Superior temporal gyrus (tissue), 1 donor: ENCODE results near the gene POR.
"Not testable (repeated sequence)": the region's sequence is repeated elsewhere in the genome, so short reads cannot be mapped to it uniquely, and the experiment has no call there.

Experiments used
- DNase-seq: peaks from one replicate; pipeline ENCODE4 v3.0.0-alpha.2; 2016; ENCODE audit errors: extremely low spot score

POR gene

GRCh38 chr7:75991531-75992082 is 76.7 kb downstream of the POR start:
- no peak for DNase-seq

GRCh38 chr7:75992083-75992755 is 77.3 kb downstream of the POR start:
- no peak for DNase-seq

DNA sequence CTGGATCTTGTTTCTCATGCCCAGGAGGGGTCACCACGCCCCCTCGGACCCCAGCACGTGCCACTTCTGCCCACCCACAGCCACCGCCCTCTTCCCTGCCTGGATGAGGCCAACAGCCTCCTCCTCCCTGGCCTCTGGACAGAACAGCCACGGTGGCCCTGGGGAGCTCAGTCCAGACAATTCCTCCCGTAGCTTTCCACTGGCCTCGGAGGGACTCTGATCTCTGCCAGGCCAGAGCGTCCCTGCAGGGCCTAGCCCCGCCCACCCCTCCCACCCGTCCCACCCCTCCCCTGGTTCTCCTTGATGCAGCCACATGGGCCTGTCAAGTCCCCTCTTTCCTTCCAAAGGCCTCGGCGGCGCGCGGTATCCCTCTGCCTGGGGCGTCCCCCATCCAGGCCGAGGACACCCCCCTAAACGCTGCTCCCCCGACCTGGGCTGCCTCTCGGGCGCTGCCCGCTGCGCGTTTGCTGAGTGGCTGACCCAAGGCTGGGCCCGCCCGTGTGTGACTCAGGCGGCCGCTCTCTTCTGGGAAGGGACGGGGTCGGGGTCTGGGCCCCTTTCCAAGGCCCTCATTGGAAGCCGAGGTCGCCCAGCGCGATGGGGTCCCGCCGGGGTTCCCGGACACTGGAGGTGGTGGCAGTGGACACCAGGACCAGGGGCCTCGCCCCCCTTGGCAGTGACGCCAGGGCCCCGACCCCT is 78.9 kb downstream of the POR start:
- DNase-seq: no peak

DNA sequence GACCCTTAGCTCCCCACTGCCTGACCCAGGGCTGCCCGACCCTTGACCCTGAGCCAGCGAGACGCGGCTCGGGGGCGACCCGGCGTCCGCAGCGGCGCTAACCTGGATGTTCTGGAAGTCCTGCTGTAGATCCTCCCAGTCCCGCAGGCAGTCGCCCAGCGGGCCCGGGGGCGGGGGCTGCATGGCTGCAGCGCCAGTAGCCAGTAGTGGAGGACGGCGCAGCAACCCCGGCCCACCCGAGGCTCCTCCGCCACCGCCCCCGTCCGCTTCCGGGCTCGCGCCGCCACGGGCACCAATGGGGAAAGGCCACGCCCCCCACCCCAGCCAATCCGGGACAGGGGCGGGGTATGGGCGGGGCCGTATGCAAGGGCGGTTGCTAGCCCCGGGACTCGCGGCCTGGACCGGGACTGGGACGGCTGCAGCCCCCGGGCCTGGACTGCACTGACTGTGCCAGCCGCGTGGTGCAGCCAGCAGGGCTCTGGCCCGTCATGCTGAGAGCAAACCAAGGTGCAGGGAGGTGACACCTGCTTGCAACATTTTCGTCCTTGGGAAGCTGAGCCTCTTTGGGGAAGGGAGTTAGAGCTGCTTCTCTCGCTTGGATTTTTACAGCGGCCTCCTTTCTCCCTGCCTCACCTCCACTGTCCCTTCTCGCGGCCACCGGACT is 79.6 kb downstream of the POR start, which contains the start of gene TMEM120A:
Gene TMEM120A, minus strand, starts transcription at position 208 of the 664 bp plus-strand sequence. Its CDS starts 25 bp downstream, at position 183.
- peak; percentile 93 for DNase-seq

DNA sequence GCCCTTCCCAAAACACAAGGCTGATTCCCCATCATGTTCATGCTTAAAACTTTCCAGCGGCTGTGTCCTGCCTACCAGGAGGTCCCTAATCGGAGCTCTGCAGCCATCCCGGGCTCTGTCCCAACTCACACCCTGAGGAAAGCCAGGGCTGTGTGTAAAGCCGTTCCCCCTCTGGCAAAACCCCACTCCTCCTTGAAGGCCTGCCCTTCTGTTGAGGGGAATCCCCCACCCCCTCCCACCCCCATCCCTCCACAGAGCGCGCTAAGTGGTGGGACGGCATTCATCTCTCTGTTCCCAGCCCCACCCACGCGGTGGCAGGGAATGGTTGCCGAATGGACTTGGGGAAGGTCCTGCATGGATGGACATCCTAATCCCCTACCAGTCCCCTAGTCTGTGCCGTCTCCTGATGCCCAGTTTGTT is 80.1 kb downstream of the POR start:
- no peak for DNase-seq

- DNase-seq: no peak
Measured at GRCh38 chr7:75995996-75996395, 81.0 kb downstream of the POR start.

DNA sequence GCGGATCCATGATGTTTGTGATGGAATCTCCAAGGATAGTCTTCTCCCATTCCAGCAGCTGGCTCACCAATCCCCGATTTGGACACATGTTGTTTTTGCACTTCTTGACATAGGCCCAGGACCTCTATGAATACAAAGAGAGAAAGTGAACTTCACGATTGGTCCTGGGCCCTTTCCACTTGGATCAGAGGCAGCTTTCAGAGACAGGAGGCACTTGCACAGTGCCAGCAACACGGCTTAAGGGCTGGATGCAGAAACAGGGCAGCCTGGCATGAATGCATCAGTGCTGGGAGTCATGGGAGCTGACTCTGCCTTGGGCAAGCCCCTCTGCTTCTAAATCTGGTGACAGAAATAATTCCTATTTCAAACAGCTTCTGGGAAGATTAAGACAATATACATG is 81.5 kb downstream of the POR start:
- no peak for DNase-seq

DNA sequence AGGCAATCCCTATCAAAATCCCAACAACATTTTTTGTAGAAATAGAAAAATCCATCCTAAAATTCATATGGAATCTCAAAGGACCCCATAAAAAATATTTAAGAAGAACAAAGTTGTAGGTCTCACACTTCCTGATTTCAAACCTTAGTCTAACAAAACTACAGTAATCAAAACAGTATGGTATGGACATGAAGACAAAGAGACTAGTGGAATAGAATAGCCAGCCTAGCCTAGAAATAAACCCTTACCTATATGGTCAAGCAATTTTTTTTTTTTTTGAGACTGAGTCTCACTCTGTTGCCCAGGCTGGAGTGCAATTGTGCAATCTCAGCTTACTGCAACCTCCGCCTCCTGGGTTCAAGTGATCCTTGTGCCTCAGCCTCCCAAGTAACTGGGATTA is 83.1 kb downstream of the POR start:
- DNase-seq: no peak

GRCh38 chr7:76000566-76000965 is 85.6 kb downstream of the POR start:
- DNase-seq: no peak

DNA sequence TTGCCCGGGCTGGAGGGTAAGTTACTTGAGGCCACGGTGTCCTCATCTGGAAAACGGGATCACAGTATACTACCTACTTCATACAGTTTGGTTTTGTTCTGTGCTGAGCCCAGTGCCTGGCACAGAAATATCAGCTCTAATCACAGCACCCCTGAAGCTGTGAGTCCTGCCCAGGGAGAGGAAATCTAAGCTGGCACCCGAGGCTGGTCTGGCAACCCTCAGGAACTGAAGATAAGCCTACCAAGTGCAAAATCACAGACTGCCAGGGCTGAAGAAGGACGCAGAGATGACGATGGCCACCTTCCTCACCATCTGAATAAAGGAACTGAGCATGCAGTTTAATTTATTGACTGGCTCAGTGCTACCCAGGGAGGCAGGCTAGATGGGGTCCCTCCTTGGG is 87.2 kb downstream of the POR start:
- no peak for DNase-seq

- DNase-seq: no peak
Measured at GRCh38 chr7:76002822-76003221, 87.9 kb downstream of the POR start.

DNA sequence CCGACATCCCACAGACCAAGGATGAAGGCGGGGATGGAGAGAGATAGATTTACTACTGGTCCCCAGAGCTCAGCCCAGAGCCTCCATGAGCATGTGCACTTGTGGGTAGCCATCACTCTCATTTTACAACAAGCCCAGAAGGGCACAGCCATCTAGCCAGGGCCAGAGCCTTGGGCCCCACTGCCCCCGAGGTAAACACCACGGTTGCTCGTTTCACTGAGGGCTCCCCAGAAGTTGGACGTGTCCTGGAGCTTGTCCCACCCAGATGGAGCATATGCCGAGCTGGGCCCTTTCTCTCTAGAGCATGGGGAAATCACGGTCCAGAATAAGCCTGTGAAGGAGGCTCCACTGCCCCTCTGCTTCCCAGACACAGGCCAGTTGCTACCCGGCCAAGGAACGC is 88.4 kb downstream of the POR start:
- no peak for DNase-seq

DNA sequence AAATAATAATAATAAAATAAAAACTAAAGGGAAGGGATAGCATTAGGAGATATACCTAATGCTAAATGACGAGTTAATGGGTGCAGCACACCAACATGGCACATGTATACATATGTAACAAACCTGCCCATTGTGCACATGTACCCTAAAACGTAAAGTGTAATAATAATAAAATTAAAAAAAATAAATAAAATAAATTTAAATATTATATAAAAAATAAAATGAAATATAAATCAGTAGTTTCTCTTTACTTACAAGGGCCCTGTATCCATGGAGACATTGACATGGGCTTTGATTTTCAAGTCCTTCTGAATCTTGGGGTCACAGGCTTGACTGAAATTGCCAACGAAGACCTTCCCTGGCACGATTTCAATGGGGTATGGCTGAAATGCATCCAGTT is 90.0 kb downstream of the POR start:
- DNase-seq: not testable (repeated sequence)

DNA sequence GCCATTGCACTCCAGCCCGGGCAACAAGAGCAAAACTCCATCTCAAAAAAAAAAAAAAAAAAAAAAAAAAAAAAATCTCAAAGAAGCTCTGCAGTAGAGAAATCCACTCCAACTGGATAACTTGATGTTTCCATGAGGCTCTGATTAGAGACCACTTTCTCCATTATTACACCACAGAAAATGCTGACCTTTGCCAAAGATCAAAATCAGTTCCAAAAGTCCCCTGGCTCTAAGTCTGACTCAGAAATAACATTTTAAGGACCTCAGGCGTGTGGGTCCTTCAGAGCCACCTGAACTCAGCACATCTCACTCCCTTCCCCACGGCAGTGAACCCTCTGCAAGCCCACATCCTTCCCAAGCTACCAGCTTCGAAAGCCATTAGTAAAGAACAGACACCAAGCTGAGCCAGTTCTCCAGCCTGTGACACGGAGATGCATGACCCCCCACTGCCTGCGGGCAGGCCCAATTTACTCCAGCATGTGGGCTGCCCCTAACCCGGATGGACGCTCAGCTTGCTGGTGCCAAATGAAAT is 93.3 kb downstream of the POR start:
- DNase-seq: no peak

GRCh38 chr7:76009672-76010600 is 95.0 kb downstream of the POR start:
- DNase-seq: no peak

DNA sequence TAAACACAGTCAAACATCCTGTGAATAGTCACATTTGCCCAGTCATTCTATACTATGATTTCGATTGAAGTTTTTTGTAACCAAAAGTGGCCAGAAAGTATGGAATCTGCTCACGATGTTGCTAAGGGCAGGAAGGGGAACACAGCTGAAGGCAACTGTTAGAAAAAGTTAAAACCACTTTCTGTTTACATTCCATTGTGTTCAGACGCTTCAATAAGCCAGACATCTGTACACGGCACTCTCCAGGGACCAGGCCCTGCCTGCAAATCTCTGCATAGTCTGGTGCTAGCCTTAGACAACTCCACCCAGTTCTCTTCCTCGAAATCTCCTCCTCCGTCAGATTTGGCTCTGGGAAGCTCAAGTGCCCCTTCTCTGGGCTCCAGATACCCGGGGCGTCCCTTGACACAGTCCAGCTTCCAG is 96.5 kb downstream of the POR start:
- no peak for DNase-seq

- no peak for DNase-seq
Measured at GRCh38 chr7:76016191-76016947, 101.4 kb downstream of the POR start.

GRCh38 chr7:76018520-76018919 is 103.6 kb downstream of the POR start:
- DNase-seq: not testable (repeated sequence)

- DNase-seq: peak; percentile 88
Measured at GRCh38 chr7:76020031-76020714, 105.2 kb downstream of the POR start.
